ENCODE data around the gene BTN3A1. TPM values are rescaled to one million over a fixed set of nuclear protein-coding genes. Genes with fewer than 3 reads are reported as not detected.

BTN3A1 gene
- total and polyA plus RNA-seq, 2 experiments from 2014 or later: 1.9 to 3.5 TPM

- DNase-seq (ENCODE audit: low read depth in 1 of 2, low spot score in 1 of 2): no peak
- no peak for TF ChIP-seq CTCF (IDR thresholded peaks at IDR 0.05; ENCODE audit: low read depth, low read length)
- Histone ChIP-seq H3K4me1 (ENCODE audit: low read depth) (no peaks in the 10 kb centered on the region), H3K27ac (no peak overlapping the region), H3K36me3 (no peaks in the 10 kb centered on the region), H3K4me3 (no peak overlapping the region), H3K9me3 (ENCODE audit: low read depth) (no peaks in the 10 kb centered on the region), H3K27me3 (no peaks in the 10 kb centered on the region)
Measured at GRCh38 chr6:26359765-26360164, 42.3 kb upstream of the BTN3A1 start.

GRCh38 chr6:26360451-26361416, 41.3 kb upstream of the BTN3A1 start:
- Histone ChIP-seq H3K27me3 (no peaks in the 10 kb centered on the region), H3K4me3 (no peak overlapping the region), H3K9me3 (ENCODE audit: low read depth) (no peaks in the 10 kb centered on the region), H3K27ac (no peak overlapping the region), H3K4me1 (ENCODE audit: low read depth) (no peaks in the 10 kb centered on the region), H3K36me3 (no peaks in the 10 kb centered on the region)
- DNase-seq (ENCODE audit: low read depth in 1 of 2, low spot score in 1 of 2): no peak
- no peak for TF ChIP-seq CTCF (IDR thresholded peaks at IDR 0.05; ENCODE audit: low read depth, low read length)

- no peak for DNase-seq (ENCODE audit: low read depth in 1 of 2, low spot score in 1 of 2)
- H3K27me3 ChIP-seq: no peaks in the 10 kb centered on the region
- H3K27ac ChIP-seq: no peak overlapping the region
- no peaks in the 10 kb centered on the region for H3K4me1 ChIP-seq (ENCODE audit: low read depth)
- H3K4me3 ChIP-seq: no peak overlapping the region
- H3K9me3 ChIP-seq (ENCODE audit: low read depth): no peaks in the 10 kb centered on the region
- no peaks in the 10 kb centered on the region for H3K36me3 ChIP-seq
- TF ChIP-seq CTCF (IDR thresholded peaks at IDR 0.05; ENCODE audit: low read depth, low read length): no peak
Measured at GRCh38 chr6:26361544-26361943, 40.5 kb upstream of the BTN3A1 start.

- DNase-seq (ENCODE audit: low read depth in 1 of 2, low spot score in 1 of 2): no peak
- no peak for TF ChIP-seq CTCF (IDR thresholded peaks at IDR 0.05; ENCODE audit: low read depth, low read length)
- Histone ChIP-seq H3K9me3 (ENCODE audit: low read depth) (no peaks in the 10 kb centered on the region), H3K4me3 (no peak overlapping the region), H3K4me1 (ENCODE audit: low read depth) (no peaks in the 10 kb centered on the region), H3K36me3 (no peaks in the 10 kb centered on the region), H3K27ac (no peak overlapping the region), H3K27me3 (no peaks in the 10 kb centered on the region)
Measured at GRCh38 chr6:26362093-26362835, 39.8 kb upstream of the BTN3A1 start.

- Histone ChIP-seq H3K9me3 (ENCODE audit: low read depth) (no peaks in the 10 kb centered on the region), H3K36me3 (no peaks in the 10 kb centered on the region), H3K27ac (no peak overlapping the region), H3K4me3 (no peak overlapping the region), H3K4me1 (ENCODE audit: low read depth) (no peaks in the 10 kb centered on the region), H3K27me3 (no peaks in the 10 kb centered on the region)
- DNase-seq (ENCODE audit: low read depth in 1 of 2, low spot score in 1 of 2): no peak
- no peak for TF ChIP-seq CTCF (IDR thresholded peaks at IDR 0.05; ENCODE audit: low read depth, low read length)
Measured at GRCh38 chr6:26362836-26363220, 39.2 kb upstream of the BTN3A1 start.

Data from cardiac muscle cell (in vitro differentiated cells and primary cell).